ENCODE results near the gene POLR2J.
"Not testable (repeated sequence)": the region's sequence is repeated elsewhere in the genome, so short reads cannot be mapped to it uniquely, and the experiment has no call there.

POLR2J gene

GRCh38 chr7:102459221-102459844 lies 19.4 kb downstream of the POLR2J start:
- no peak for TF ChIP-seq CTCF (IDR thresholded peaks at IDR 0.05; ENCODE audit: control insufficient read depth, extremely low read depth, insufficient read depth)
- H3K4me3 ChIP-seq (ENCODE audit: low read depth, low read length) = no peak overlapping the region
- no peak for DNase-seq (ENCODE audit: low read depth)

- no peak for TF ChIP-seq CTCF (IDR thresholded peaks at IDR 0.05; ENCODE audit: control insufficient read depth, extremely low read depth, insufficient read depth)
- no peak overlapping the region for H3K4me3 ChIP-seq (ENCODE audit: low read depth, low read length)
- no peak for DNase-seq (ENCODE audit: low read depth)
Measured at GRCh38 chr7:102457352-102457924, 21.3 kb downstream of the POLR2J start.

- TF ChIP-seq CTCF (IDR thresholded peaks at IDR 0.05; ENCODE audit: control insufficient read depth, extremely low read depth, insufficient read depth) = no peak
- no peak for DNase-seq (ENCODE audit: low read depth)
Measured at GRCh38 chr7:102456327-102456726, 22.4 kb downstream of the POLR2J start.

GRCh38 chr7:102455596-102455995 lies 23.1 kb downstream of the POLR2J start:
- TF ChIP-seq CTCF (IDR thresholded peaks at IDR 0.05; ENCODE audit: control insufficient read depth, extremely low read depth, insufficient read depth) = no peak
- H3K4me3 ChIP-seq (ENCODE audit: low read depth, low read length) = no peak overlapping the region
- no peak for DNase-seq (ENCODE audit: low read depth)

More at GRCh38 chr7:102456327-102456726, 22.4 kb downstream of the POLR2J start:
- no peak overlapping the region for H3K4me3 ChIP-seq (ENCODE audit: low read depth, low read length)

- not testable (repeated sequence) for H3K4me3 ChIP-seq (ENCODE audit: low read depth, low read length); DNase-seq (ENCODE audit: low read depth)
Measured at GRCh38 chr7:102454932-102455331, 23.8 kb downstream of the POLR2J start.

- H3K4me3 ChIP-seq (ENCODE audit: low read depth, low read length) = no peak overlapping the region
- TF ChIP-seq CTCF (IDR thresholded peaks at IDR 0.05; ENCODE audit: control insufficient read depth, extremely low read depth, insufficient read depth) = no peak
- DNase-seq (ENCODE audit: low read depth) = no peak
Measured at GRCh38 chr7:102454468-102454867, 24.3 kb downstream of the POLR2J start.

GRCh38 chr7:102453319-102453718 lies 25.4 kb downstream of the POLR2J start:
- no peak for TF ChIP-seq CTCF (IDR thresholded peaks at IDR 0.05; ENCODE audit: control insufficient read depth, extremely low read depth, insufficient read depth)
- no peak for DNase-seq (ENCODE audit: low read depth)

More at GRCh38 chr7:102453319-102453718, 25.4 kb downstream of the POLR2J start:
- no peak overlapping the region for H3K4me3 ChIP-seq (ENCODE audit: low read depth, low read length)

Data from LNCaP clone FGC (cell line).